GM23248 (cell line): ENCODE measurements around the gene BCAS1. TPM values are rescaled to one million over a fixed set of nuclear protein-coding genes. Genes with fewer than 3 reads are reported as not detected.

Source experiments
- DNase-seq: peaks from one replicate; pipeline ENCODE4 v3.0.0-alpha.2; 2015
- H2AFZ ChIP-seq: fragments of 200-600 bp; sonication (generic); 2 replicates; pipeline ENCODE4 v1.6.1; 2016; ENCODE audit warnings: antibody characterized with exemption
- H3F3A ChIP-seq: fragments of 200-600 bp; sonication (generic); 2 replicates; pipeline ENCODE4 v1.6.1; 2016; ENCODE audit warnings: mild to moderate bottlenecking, antibody characterized with exemption, mixed run types; ENCODE audit not compliant: insufficient read depth
- H3K27ac ChIP-seq: fragments of 200-600 bp; sonication (generic); 2 replicates; pipeline ENCODE4 v1.5.1; 2016; ENCODE audit warnings: mild to moderate bottlenecking
- H3K27me3 ChIP-seq: fragments of 200-600 bp; sonication (generic); replicated peaks from 2 replicates; pipeline ENCODE4 v1.6.1; 2016; ENCODE audit warnings: mild to moderate bottlenecking; ENCODE audit not compliant: insufficient read depth
- H3K36me3 ChIP-seq: fragments of 200-600 bp; sonication (generic); 2 replicates; pipeline ENCODE4 v1.6.1; 2016; ENCODE audit warnings: low read depth, mild to moderate bottlenecking
- H3K4me1 ChIP-seq: fragments of 200-600 bp; sonication (generic); 2 replicates; pipeline ENCODE4 v1.6.1; 2016; ENCODE audit warnings: mild to moderate bottlenecking; ENCODE audit not compliant: insufficient read depth
- H3K4me2 ChIP-seq: fragments of 200-600 bp; sonication (generic); one replicate; pipeline ENCODE4 v1.6.1; 2016; ENCODE audit warnings: mild to moderate bottlenecking; ENCODE audit not compliant: unreplicated experiment
- H3K4me3 ChIP-seq: fragments of 200-600 bp; sonication (generic); 2 replicates; pipeline ENCODE4 v1.5.1; 2016; ENCODE audit warnings: mild to moderate bottlenecking
- H3K79me2 ChIP-seq: fragments of 200-600 bp; sonication (generic); 2 replicates; pipeline ENCODE4 v1.6.1; 2016; ENCODE audit warnings: mild to moderate bottlenecking; ENCODE audit not compliant: insufficient read depth
- H3K9ac ChIP-seq: fragments of 200-600 bp; sonication (generic); 2 replicates; pipeline ENCODE4 v1.6.1; 2016; ENCODE audit warnings: mild to moderate bottlenecking
- H3K9me2 ChIP-seq: fragments of 200-600 bp; sonication (generic); 2 replicates; pipeline ENCODE4 v1.6.1; 2016; ENCODE audit warnings: mixed run types, mild to moderate bottlenecking, moderate library complexity; ENCODE audit not compliant: insufficient read depth
- H3K9me3 ChIP-seq: fragments of 200-600 bp; sonication (generic); one replicate; pipeline ENCODE4 v1.6.1; 2017; ENCODE audit warnings: low read depth
- H4K20me1 ChIP-seq: fragments of 200-600 bp; sonication (generic); 2 replicates; pipeline ENCODE4 v1.6.0; 2016; ENCODE audit not compliant: insufficient read depth
- EZH2 ChIP-seq: fragments of 200-600 bp; sonication (generic); IDR thresholded peaks from 2 replicates; pipeline ENCODE4 v1.6.1; 2018; ENCODE audit warnings: antibody characterized with exemption, mild to moderate bottlenecking; ENCODE audit not compliant: insufficient read depth, poor library complexity, severe bottlenecking
- EZH2phosphoT487 ChIP-seq: fragments of 200-600 bp; sonication (generic); IDR thresholded peaks from 2 replicates; pipeline ENCODE4 v1.6.1; 2018; ENCODE audit warnings: antibody characterized with exemption, moderate library complexity, mild to moderate bottlenecking, low read depth; ENCODE audit not compliant: insufficient read depth
- WGBS, 2 experiments: methylation state at CpG; one replicate each; pipeline ENCODE4 v1.1.6; 2015 to 2017; ENCODE audit warnings: low lambda C conversion rate in 2 of 2, low coverage in 1 of 2; ENCODE audit errors: missing lambda C conversion rate in 2 of 2; 5-methylcytosine and 5-hydroxymethylcytosine counted together
- in situ Hi-C: fragments of 300-500 bp; cut with MboI; formaldehyde crosslinking; loops from 2 replicates; pipeline ENCODE4 v1.15.0; 2020
- polyA plus RNA-seq: library from polyadenylated mRNA; unstranded; fragments of >200 nt; fragmentation: Nextera tagmentation; extraction: Ambion mirVana; gene quantifications from 2 replicates; pipeline ENCODE4 v1.2.1, GENCODE V29; 2016
- total RNA-seq: library from RNA; depleted of rRNA; stranded (reverse); fragments of >200 nt; shearing (Covaris generic); gene quantifications from 2 replicates; pipeline ENCODE4 v1.2.3, GENCODE V29; 2014

The BCAS1 gene
- total and polyA plus RNA-seq, 2 experiments from 2014 or later: 0.41 TPM; not detected in 1

DNA sequence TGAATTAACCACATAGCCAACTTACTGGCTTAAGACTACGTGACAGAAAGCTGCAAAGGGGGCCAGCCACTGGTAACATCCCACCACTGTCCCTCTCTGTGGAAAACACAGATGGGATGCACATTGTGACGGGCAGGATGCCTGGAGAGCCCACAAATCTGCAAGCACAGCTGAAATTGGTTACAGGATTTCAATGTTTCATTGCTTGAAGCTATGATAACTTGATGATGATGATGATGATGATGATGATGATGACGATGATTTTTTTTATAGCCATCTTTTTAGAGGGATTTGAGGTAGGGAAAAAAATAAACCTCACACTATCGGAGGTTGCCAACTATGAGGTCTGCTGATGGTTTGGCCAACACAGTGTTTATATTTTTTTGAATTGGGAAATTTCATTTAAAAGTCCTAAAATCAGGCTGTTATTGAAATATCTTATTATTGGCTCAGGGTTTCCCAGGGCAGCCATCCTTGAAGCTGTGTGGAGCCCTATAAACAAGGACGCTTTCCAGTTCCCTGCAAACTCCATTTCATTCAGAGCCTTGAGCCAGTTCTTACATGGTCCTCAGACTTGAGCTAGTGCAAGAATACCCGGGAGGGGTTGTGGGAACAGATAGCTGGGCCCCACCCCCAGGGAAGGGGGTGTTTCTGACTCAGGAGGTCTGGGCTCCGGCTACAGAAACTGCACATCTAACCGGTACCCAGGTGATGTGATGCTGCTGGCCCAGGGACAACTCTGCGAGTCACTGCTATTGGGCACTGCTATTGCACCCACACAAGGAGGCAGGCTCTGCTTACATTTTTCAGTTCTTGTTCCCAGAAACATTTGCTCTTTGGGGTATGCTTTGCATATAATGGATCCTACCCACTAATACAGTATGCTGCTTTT is 27.1 kb downstream of the BCAS1 start:
- H3K79me2 ChIP-seq: no peaks in the 10 kb centered on the region
- H2AFZ ChIP-seq: no peak overlapping the region
- no peaks in the 10 kb centered on the region for H3K9me2 ChIP-seq
- peak; percentile 73 for DNase-seq
- peak overlapping the region; percentile 78 for H3K27ac ChIP-seq
- TF ChIP-seq EZH2 (no peak), EZH2phosphoT487 (no peak)
- H3K9ac ChIP-seq: no peak overlapping the region
- H3F3A ChIP-seq: peaks cover 26% of the 10 kb centered on the region
- peaks cover 25% of the 10 kb centered on the region for H3K4me1 ChIP-seq
- no peaks in the 10 kb centered on the region for H3K36me3 ChIP-seq
- no peak overlapping the region for H3K4me3 ChIP-seq
- no peaks in the 10 kb centered on the region for H3K9me3 ChIP-seq
- 28 to 29% methylated on average over 9 of the region's 9 CpGs for WGBS, 2 experiments
- H3K27me3 ChIP-seq: no peaks in the 10 kb centered on the region
- in situ Hi-C loops: no loop called here
- no peaks in the 10 kb centered on the region for H4K20me1 ChIP-seq
- peak overlapping the region; percentile 24 for H3K4me2 ChIP-seq

DNA sequence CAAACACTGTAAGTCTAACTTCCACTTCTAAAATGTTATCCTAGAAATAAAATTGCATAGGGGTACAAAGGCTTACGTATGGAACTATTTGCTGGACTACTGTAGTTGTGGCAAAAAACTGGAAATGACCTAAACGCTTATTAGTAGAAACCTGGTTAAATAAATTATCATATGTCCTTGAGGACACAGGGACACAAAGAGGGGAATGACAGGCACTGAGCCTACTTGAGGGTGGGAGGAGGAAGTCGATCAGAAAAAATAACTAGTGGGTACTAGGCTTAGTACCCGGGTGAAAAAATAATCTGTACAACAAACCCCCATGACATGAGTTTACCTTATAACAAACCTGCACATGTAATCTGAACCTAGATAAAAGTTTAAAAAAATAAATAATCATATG is 28.4 kb downstream of the BCAS1 start:
- H3K27me3 ChIP-seq: no peaks in the 10 kb centered on the region

DNA sequence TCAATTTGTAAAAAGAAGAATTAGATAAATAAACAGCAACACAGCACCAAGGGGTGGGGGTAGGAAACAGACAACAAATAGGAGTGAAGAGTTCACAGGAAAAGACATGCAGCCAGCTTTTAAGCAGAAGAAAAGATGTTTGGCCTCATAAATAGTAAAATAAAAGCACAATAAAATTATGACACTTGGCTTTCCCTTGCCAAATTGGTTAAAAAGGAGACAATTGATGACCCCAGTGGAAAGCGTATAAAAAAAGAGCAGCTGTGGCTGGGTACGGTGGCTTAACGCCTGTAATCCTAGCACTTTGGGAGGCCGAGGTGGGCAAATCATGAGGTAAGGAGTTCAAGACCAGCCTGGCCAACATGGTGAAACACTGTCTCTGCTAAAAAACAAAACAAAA is 29.1 kb downstream of the BCAS1 start:
- Histone ChIP-seq H2AFZ (no peak overlapping the region), H3K27me3 (no peaks in the 10 kb centered on the region), H3K9me2 (no peaks in the 10 kb centered on the region), H3K36me3 (no peaks in the 10 kb centered on the region), H3F3A (peaks cover 17% of the 10 kb centered on the region), H3K27ac (no peak overlapping the region), H3K4me3 (no peak overlapping the region), H3K9me3 (no peaks in the 10 kb centered on the region), H3K4me2 (no peak overlapping the region), H3K79me2 (no peaks in the 10 kb centered on the region), H3K9ac (no peak overlapping the region), H4K20me1 (no peaks in the 10 kb centered on the region), H3K4me1 (peaks cover 20% of the 10 kb centered on the region)
- no peak for DNase-seq
- TF ChIP-seq EZH2phosphoT487 (no peak), EZH2 (no peak)
- WGBS, 2 experiments: 57 to 58% methylated on average over 4 of the region's 4 CpGs
- in situ Hi-C loops: no loop called here

More for the DNA sequence above, 28.4 kb downstream of the BCAS1 start:
- H3K27ac ChIP-seq: no peak overlapping the region
- no peaks in the 10 kb centered on the region for H4K20me1 ChIP-seq
- H3K4me1 ChIP-seq: peaks cover 20% of the 10 kb centered on the region
- 87 to 93% methylated on average over 4 of the region's 4 CpGs for WGBS, 2 experiments
- TF ChIP-seq EZH2 (no peak), EZH2phosphoT487 (no peak)
- DNase-seq: no peak
- no peak overlapping the region for H3K9ac ChIP-seq
- H3F3A ChIP-seq: peaks cover 17% of the 10 kb centered on the region
- no peak overlapping the region for H3K4me3 ChIP-seq
- in situ Hi-C loops: no loop called here
- no peak overlapping the region for H2AFZ ChIP-seq
- no peaks in the 10 kb centered on the region for H3K36me3 ChIP-seq
- H3K9me2 ChIP-seq: no peaks in the 10 kb centered on the region
- H3K4me2 ChIP-seq: no peak overlapping the region
- H3K9me3 ChIP-seq: no peaks in the 10 kb centered on the region
- no peaks in the 10 kb centered on the region for H3K79me2 ChIP-seq

GRCh38 chr20:54040531-54040930 is 29.9 kb downstream of the BCAS1 start:
- Histone ChIP-seq H3K4me1 (peaks cover 20% of the 10 kb centered on the region), H3K27ac (no peak overlapping the region), H3K4me2 (no peak overlapping the region), H3K79me2 (no peaks in the 10 kb centered on the region), H3K9me3 (no peaks in the 10 kb centered on the region), H3K4me3 (no peak overlapping the region), H2AFZ (no peak overlapping the region), H3K27me3 (no peaks in the 10 kb centered on the region), H3K9ac (no peak overlapping the region), H3K36me3 (no peaks in the 10 kb centered on the region), H3K9me2 (no peaks in the 10 kb centered on the region), H3F3A (peaks cover 17% of the 10 kb centered on the region), H4K20me1 (no peaks in the 10 kb centered on the region)
- no peak for TF ChIP-seq EZH2
- TF ChIP-seq EZH2phosphoT487: no peak
- DNase-seq: no peak
- WGBS, 2 experiments: 66 to 74% methylated on average over 3 of the region's 3 CpGs
- in situ Hi-C loops: no loop called here
